Stimulated activated CD8-positive, alpha-beta memory T cell treated with anti-CD3 and anti-CD28 coated beads, Interleukin-12 subunit alpha, Interleukin-12 subunit beta, amount 100 ng/mL, for 4 hours (primary cell): Measurements from ENCODE around the gene ACKR1.

ENCODE experiments used
- DNase-seq: peaks from one replicate; pipeline ENCODE4 v3.0.0-alpha.2; 2020; ENCODE audit warnings: low read depth

The ACKR1 gene

DNA sequence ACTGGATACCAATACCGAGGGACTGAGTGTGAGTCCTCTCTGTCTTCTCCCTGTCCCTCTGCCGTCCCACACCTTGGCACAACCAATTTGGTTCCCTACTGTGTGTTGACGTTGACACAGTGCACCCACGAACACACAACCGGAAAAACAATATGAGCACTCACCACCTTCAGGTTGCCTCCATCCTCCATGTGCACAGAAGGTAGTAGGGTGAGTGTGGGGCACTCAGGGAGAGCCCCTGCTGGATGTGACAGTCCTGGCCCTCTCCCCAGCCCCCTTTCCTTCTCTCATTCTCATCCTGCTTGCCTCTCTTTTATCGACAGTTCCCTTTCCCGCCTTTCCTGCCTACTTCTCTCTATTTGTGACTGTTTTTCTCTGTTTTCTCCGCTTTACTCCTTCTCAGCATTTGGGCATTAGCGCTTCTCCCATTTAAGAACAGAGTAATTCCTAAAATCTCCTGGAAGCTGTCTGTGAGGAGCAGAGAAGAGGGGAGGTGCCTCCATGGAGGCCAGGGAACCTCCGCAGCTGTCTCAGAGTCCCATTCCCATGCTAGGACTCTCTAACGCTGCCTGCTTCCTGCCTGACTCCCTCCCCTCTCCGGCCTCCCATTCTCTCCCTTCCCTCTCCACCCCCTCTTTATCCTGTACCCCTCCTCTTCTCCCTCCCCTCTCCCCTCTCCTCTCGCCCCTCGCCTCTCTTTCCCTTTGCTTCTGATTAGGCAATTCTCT, 16.9 kb upstream of the ACKR1 start:
- DNase-seq, result no peak

- no peak for DNase-seq
Measured at GRCh38 chr1:159188375-159188788, 16.3 kb upstream of the ACKR1 start.

GRCh38 chr1:159190441-159190840, 14.2 kb upstream of the ACKR1 start:
- no peak for DNase-seq

DNA sequence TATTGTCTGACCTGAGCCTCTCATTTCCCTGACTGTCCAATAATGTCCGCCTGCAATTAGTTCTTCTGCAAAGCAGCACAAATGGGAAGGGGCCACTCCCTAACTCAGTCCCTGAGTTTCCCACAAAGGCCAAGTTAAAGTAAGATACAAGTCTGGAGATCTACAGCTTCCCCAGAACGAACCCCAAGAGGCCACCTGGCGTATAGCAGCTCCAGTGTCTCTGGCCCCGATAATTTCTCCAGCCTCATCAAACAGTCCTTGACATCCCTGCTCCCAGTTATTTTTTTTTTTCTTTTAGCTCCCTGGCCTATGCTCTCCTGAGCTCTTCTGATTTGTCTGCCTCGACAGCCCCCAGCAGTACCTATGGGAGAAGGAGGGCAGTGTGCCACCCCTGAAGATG, 8.1 kb upstream of the ACKR1 start:
- no peak for DNase-seq

GRCh38 chr1:159197561-159198557, 6.8 kb upstream of the ACKR1 start:
- DNase-seq, result no peak

- no peak for DNase-seq
Measured at GRCh38 chr1:159199901-159200300, 4.8 kb upstream of the ACKR1 start.

DNA sequence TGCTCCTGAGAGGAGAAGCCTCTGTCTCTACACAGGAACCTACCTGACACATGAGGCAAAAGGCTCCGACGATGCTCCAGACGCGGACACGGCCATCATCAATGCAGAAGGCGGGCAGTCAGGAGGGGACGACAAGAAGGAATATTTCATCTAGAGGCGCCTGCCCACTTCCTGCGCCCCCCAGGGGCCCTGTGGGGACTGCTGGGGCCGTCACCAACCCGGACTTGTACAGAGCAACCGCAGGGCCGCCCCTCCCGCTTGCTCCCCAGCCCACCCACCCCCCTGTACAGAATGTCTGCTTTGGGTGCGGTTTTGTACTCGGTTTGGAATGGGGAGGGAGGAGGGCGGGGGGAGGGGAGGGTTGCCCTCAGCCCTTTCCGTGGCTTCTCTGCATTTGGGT, 3.9 kb upstream of the ACKR1 start:
- DNase-seq, result no peak

- no peak for DNase-seq
Measured at GRCh38 chr1:159201642-159202041, 3.0 kb upstream of the ACKR1 start.

- no peak for DNase-seq
Measured at GRCh38 chr1:159203610-159204009, 1.1 kb upstream of the ACKR1 start.

GRCh38 chr1:159205225-159205624, 550 bp downstream of the ACKR1 start:
- no peak for DNase-seq

- DNase-seq, result no peak
Measured at GRCh38 chr1:159206110-159206509, 1.4 kb downstream of the ACKR1 start.

DNA sequence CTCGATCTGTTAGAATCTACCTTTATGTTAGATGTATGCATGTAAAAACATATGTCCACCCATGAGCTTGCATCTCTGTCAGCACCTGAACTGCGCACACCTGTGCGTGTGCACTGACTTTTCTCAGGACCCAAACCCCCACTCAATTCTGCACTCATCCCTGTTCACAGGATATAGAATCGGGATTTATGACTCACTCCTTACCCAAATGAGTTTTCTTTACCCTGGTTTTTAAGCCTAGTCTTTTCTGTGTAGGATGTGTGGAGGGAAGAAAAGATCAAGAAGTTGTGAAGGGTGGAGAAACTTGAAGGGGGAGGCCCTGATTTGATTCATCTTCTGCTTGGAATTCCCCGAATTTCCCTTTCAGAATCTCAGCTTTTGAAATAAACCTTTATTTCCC, 2.4 kb downstream of the ACKR1 start:
- DNase-seq, result no peak

GRCh38 chr1:159207774-159208173, 3.1 kb downstream of the ACKR1 start:
- no peak for DNase-seq

DNA sequence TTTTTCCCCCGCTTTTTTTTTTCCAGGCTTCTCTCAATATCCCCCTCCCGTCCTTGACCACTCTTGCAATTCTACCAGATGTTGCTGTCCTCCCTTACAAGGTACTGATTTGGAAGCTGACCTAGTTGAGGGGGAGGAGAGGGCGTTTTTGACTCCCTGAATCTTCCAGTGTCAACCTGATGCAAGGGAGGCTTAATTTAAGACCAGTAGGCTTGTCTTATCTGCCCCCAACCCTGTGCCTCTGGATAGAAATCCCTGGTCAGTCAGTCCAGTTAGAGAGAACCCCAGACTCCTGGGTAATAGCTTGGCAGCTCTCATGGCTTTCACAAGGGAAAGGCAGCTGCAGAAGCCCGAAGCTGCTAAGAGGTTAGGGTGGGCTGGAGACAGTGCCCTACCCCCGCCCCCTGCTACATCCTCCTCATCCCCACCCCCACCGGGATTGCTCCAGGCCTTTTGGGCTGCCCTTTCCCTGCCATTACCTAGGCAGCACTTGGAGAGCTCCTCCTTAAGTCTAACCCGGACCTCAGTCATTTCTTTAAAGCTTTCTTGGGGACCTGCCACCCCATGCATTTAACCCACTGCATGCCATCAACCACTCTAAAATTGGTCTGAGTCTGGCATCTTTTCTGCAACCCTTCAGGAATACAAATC, 3.6 kb downstream of the ACKR1 start:
- no peak for DNase-seq

- no peak for DNase-seq
Measured at GRCh38 chr1:159209061-159209460, 4.4 kb downstream of the ACKR1 start.

DNA sequence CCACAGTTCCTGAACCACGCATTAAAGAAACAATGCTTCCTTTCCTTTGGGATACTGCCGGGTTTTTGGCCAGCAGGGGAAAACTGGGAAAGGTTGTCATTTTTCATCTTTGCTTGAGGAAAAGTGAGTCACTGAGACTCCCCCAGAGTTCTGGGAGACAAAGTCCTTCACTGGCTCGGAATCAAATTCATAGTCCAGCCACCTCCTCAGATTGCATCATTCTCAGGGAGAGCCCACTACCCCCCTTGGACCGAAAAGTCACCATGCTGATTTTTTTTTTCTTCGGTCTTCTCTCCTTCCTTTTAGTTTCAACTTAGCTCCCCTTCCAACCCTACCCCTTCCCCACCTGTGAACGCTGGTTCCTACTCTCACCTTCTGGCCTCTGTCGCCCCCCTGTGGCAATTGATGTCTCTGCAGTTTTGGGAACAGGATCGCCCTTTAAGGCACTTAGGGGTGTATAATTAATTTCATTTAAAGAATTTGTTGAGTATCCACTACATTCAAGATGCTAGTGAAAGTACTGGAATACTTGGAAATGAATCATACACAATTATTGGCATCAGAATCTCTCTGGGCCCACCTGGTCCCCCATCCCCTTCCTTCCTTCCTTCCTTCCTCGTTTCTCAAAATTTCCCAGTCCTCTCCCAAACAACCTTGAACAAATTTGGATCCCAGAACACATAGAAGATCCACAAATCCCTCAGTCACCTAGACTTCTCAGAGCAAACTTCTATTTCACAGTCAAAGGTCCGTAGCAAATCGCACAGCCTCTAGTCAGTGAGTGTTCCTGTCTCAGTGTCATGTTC, 6.9 kb downstream of the ACKR1 start:
- DNase-seq, result no peak

DNA sequence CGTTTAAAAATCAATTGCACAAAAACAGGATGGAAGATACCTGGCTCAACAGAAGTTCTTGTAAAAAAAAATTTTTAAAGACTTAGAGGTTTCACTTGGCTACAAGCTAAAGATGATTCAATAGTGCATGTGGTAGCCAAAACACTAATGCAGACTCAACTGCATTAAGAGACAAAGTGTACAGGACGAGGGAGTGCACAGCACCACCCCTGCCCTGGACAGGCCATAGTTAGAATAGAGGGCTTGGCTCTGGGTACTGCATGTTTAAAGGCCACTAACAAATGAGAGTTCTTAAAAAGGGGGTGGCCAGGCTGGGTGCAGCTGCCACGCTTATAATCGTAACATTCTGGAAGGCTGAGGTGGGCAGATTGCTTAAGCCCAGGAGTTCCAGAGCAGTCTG, 7.9 kb downstream of the ACKR1 start:
- DNase-seq, result no peak

DNA sequence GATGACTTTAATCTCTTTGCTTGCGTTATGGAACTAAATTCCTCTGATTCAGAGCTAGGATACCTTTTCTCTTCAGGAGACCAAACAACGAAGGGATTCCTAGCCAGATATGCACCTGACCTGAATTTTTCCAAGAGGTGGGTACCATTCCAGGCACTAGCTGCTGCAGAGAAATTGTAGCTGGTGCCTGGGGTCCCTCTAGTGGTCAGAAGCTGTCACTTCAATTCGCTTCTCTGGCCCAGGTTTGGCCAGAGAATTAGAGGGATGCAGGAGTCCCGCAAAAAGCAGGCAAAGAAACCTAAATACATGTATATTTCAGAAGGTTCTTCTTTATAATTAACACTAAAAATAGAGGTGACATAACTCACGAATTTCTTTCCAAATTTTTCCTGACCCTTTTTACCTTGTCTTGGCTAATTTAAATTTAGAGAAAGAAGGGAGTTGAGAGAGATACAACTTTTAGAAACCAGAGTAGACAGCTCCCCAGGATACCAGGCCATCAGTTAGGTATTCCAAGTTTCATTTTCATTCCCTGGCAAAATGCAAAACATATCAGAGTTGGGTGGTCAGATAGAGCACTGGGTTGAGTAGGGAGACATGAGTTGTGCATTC, 9.6 kb downstream of the ACKR1 start:
- no peak for DNase-seq

GRCh38 chr1:159218649-159219636, 14.3 kb downstream of the ACKR1 start:
- DNase-seq, result no peak
